ENCODE results near the gene FFAR2. TPM values are rescaled to one million over a fixed set of nuclear protein-coding genes. Genes with fewer than 3 reads are reported as not detected.
"Not testable (repeated sequence)": the region's sequence is repeated elsewhere in the genome, so short reads cannot be mapped to it uniquely, and the experiment has no call there.

FFAR2 gene
- total RNA-seq, 4 donors from 2014 or later, result 0.29 to 0.64 (median 0.30) TPM; not detected in 1

GRCh38 chr19:35458192-35458591 is 10.1 kb downstream of the FFAR2 start:
- peaks cover under 1% of the 10 kb centered on the region for H3K27me3 ChIP-seq
- 66% methylated on average over 1 of the region's 1 CpG for WGBS
- TF ChIP-seq POLR2AphosphoS5 (IDR thresholded peaks at IDR 0.05) (no peak), POLR2A (IDR thresholded peaks at IDR 0.05) (no peak), EP300 (IDR thresholded peaks at IDR 0.05) (no peak), CTCF (IDR thresholded peaks at IDR 0.05) (no peak)
- H3K4me1 ChIP-seq, result peaks cover 16% of the 10 kb centered on the region
- no peaks in the 10 kb centered on the region for H3K9me3 ChIP-seq
- no peaks in the 10 kb centered on the region for H3K36me3 ChIP-seq
- H3K27ac ChIP-seq, result no peak overlapping the region
- no peak for DNase-seq (ENCODE audit: low spot score in 2 of 2)
- no peak overlapping the region for H3K4me3 ChIP-seq

- WGBS, result 52% methylated on average over 10 of the region's 10 CpGs
- TF ChIP-seq EP300 (IDR thresholded peaks at IDR 0.05), result no peak
- TF ChIP-seq POLR2AphosphoS5 (IDR thresholded peaks at IDR 0.05), result no peak
- no peak for TF ChIP-seq CTCF (IDR thresholded peaks at IDR 0.05)
- no peak for TF ChIP-seq POLR2A (IDR thresholded peaks at IDR 0.05)
- H3K9me3 ChIP-seq, result no peaks in the 10 kb centered on the region
- no peaks in the 10 kb centered on the region for H3K36me3 ChIP-seq
- H3K27me3 ChIP-seq, result no peaks in the 10 kb centered on the region
- no peak overlapping the region for H3K27ac ChIP-seq
- H3K4me3 ChIP-seq, result no peak overlapping the region
- DNase-seq (ENCODE audit: low spot score in 2 of 2), result no peak
- H3K4me1 ChIP-seq, result peaks cover 16% of the 10 kb centered on the region
Observed at GRCh38 chr19:35458731-35459391, 10.8 kb downstream of the FFAR2 start.

GRCh38 chr19:35459414-35460082 is 11.5 kb downstream of the FFAR2 start:
- Histone ChIP-seq H3K9me3 (no peaks in the 10 kb centered on the region), H3K36me3 (no peaks in the 10 kb centered on the region), H3K4me1 (peaks cover 16% of the 10 kb centered on the region), H3K4me3 (no peak overlapping the region), H3K27me3 (no peaks in the 10 kb centered on the region), H3K27ac (no peak overlapping the region)
- TF ChIP-seq EP300 (IDR thresholded peaks at IDR 0.05) (no peak), CTCF (IDR thresholded peaks at IDR 0.05) (no peak), POLR2A (IDR thresholded peaks at IDR 0.05) (no peak), POLR2AphosphoS5 (IDR thresholded peaks at IDR 0.05) (no peak)
- no peak for DNase-seq (ENCODE audit: low spot score in 2 of 2)
- 71% methylated on average over 14 of the region's 14 CpGs for WGBS

GRCh38 chr19:35460608-35461007 is 12.6 kb downstream of the FFAR2 start:
- no peaks in the 10 kb centered on the region for H3K27me3 ChIP-seq
- peaks cover 16% of the 10 kb centered on the region for H3K4me1 ChIP-seq
- no peak for DNase-seq (ENCODE audit: low spot score in 2 of 2)
- H3K36me3 ChIP-seq, result no peaks in the 10 kb centered on the region
- H3K4me3 ChIP-seq, result no peak overlapping the region
- 84% methylated on average over 10 of the region's 10 CpGs for WGBS
- H3K27ac ChIP-seq, result no peak overlapping the region
- no peaks in the 10 kb centered on the region for H3K9me3 ChIP-seq
- TF ChIP-seq POLR2AphosphoS5 (IDR thresholded peaks at IDR 0.05) (no peak), EP300 (IDR thresholded peaks at IDR 0.05) (no peak), POLR2A (IDR thresholded peaks at IDR 0.05) (no peak), CTCF (IDR thresholded peaks at IDR 0.05) (no peak)

- H3K4me1 ChIP-seq, result peaks cover 16% of the 10 kb centered on the region
- no peaks in the 10 kb centered on the region for H3K9me3 ChIP-seq
- H3K4me3 ChIP-seq, result no peak overlapping the region
- no peaks in the 10 kb centered on the region for H3K27me3 ChIP-seq
- no peak for DNase-seq (ENCODE audit: low spot score in 2 of 2)
- no peaks in the 10 kb centered on the region for H3K36me3 ChIP-seq
- no peak overlapping the region for H3K27ac ChIP-seq
- TF ChIP-seq POLR2A (IDR thresholded peaks at IDR 0.05), result no peak
- TF ChIP-seq CTCF (IDR thresholded peaks at IDR 0.05), result no peak
- TF ChIP-seq EP300 (IDR thresholded peaks at IDR 0.05), result no peak
- TF ChIP-seq POLR2AphosphoS5 (IDR thresholded peaks at IDR 0.05), result no peak
- WGBS, result 80% methylated on average over 9 of the region's 9 CpGs
Observed at GRCh38 chr19:35461060-35461459, 13.0 kb downstream of the FFAR2 start.

GRCh38 chr19:35461788-35462187 is 13.7 kb downstream of the FFAR2 start:
- peaks cover 16% of the 10 kb centered on the region for H3K4me1 ChIP-seq
- H3K36me3 ChIP-seq; DNase-seq (ENCODE audit: low spot score in 2 of 2); H3K27me3 ChIP-seq; H3K9me3 ChIP-seq; H3K27ac ChIP-seq; H3K4me3 ChIP-seq: not testable (repeated sequence)

Data from suprapubic skin (tissue), 4 donors.